ENCODE measurements around the gene PTPRJ. TPM values are rescaled to one million over a fixed set of nuclear protein-coding genes. Genes with fewer than 3 reads are reported as not detected.
A peak's percentile ranks its signal among the peaks of the same experiment; 100 is the strongest.

PTPRJ gene
- total and polyA plus RNA-seq, 2 experiments from 2014 or later = 9.3 to 16.4 TPM

- TF ChIP-seq CTCF (IDR thresholded peaks at IDR 0.05; ENCODE audit: poor library complexity) (no peak), EZH2 (IDR thresholded peaks at IDR 0.05; ENCODE audit: borderline replicate concordance) (no peak), EZH2phosphoT487 (IDR thresholded peaks at IDR 0.05; ENCODE audit: low read depth, severe bottlenecking, unreplicated experiment) (no peak)
- DNase-seq (ENCODE audit: low spot score) = no peak
- Histone ChIP-seq H3K9me2 (replicated peaks; ENCODE audit: insufficient read depth) (no peaks in the 10 kb centered on the region), H3K4me2 (no peak overlapping the region), H2AFZ (no peak overlapping the region), H3K4me1 (ENCODE audit: insufficient read depth) (peaks cover 35% of the 10 kb centered on the region), H3K27me3 (no peaks in the 10 kb centered on the region), H3K9me3 (ENCODE audit: low read depth) (no peaks in the 10 kb centered on the region), H3K36me3 (replicated peaks; ENCODE audit: insufficient read depth, low read depth) (no peaks in the 10 kb centered on the region), H4K20me1 (ENCODE audit: insufficient read depth, poor library complexity, severe bottlenecking) (no peaks in the 10 kb centered on the region), H3K79me2 (peaks cover 46% of the 10 kb centered on the region), H3K27ac (peak overlapping the region; percentile 10), H3K4me3 (no peak overlapping the region)
- 60% methylated on average over 6 of the region's 6 CpGs for WGBS (ENCODE audit: low lambda C conversion rate, missing lambda C conversion rate)
These were observed 107.8 kb downstream of the PTPRJ start for GRCh38 chr11:48087974-48088681.

GRCh38 chr11:48088682-48089050, 108.3 kb downstream of the PTPRJ start:
- Histone ChIP-seq H3K27ac (no peak overlapping the region), H3K4me2 (no peak overlapping the region), H2AFZ (no peak overlapping the region), H3K9me2 (replicated peaks; ENCODE audit: insufficient read depth) (no peaks in the 10 kb centered on the region), H3K27me3 (no peaks in the 10 kb centered on the region), H3K79me2 (peaks cover 40% of the 10 kb centered on the region), H3K36me3 (replicated peaks; ENCODE audit: insufficient read depth, low read depth) (no peaks in the 10 kb centered on the region), H3K4me1 (ENCODE audit: insufficient read depth) (peaks cover 38% of the 10 kb centered on the region), H4K20me1 (ENCODE audit: insufficient read depth, poor library complexity, severe bottlenecking) (no peaks in the 10 kb centered on the region), H3K4me3 (no peak overlapping the region), H3K9me3 (ENCODE audit: low read depth) (no peaks in the 10 kb centered on the region)
- 82% methylated on average over 6 of the region's 6 CpGs for WGBS (ENCODE audit: low lambda C conversion rate, missing lambda C conversion rate)
- no peak for DNase-seq (ENCODE audit: low spot score)
- TF ChIP-seq EZH2phosphoT487 (IDR thresholded peaks at IDR 0.05; ENCODE audit: low read depth, severe bottlenecking, unreplicated experiment) (no peak), EZH2 (IDR thresholded peaks at IDR 0.05; ENCODE audit: borderline replicate concordance) (no peak), CTCF (IDR thresholded peaks at IDR 0.05; ENCODE audit: poor library complexity) (no peak)

GRCh38 chr11:48090174-48090573, 109.8 kb downstream of the PTPRJ start:
- DNase-seq (ENCODE audit: low spot score) = no peak
- H3K4me2 ChIP-seq = no peak overlapping the region
- peaks cover 53% of the 10 kb centered on the region for H3K4me1 ChIP-seq (ENCODE audit: insufficient read depth)
- H2AFZ ChIP-seq = no peak overlapping the region
- H3K27me3 ChIP-seq = no peaks in the 10 kb centered on the region
- no peaks in the 10 kb centered on the region for H4K20me1 ChIP-seq (ENCODE audit: insufficient read depth, poor library complexity, severe bottlenecking)
- no peak overlapping the region for H3K4me3 ChIP-seq
- H3K9me3 ChIP-seq (ENCODE audit: low read depth) = no peaks in the 10 kb centered on the region
- H3K9me2 ChIP-seq (replicated peaks; ENCODE audit: insufficient read depth) = no peaks in the 10 kb centered on the region
- no peak for TF ChIP-seq EZH2 (IDR thresholded peaks at IDR 0.05; ENCODE audit: borderline replicate concordance)
- TF ChIP-seq CTCF (IDR thresholded peaks at IDR 0.05; ENCODE audit: poor library complexity) = no peak
- no peak for TF ChIP-seq EZH2phosphoT487 (IDR thresholded peaks at IDR 0.05; ENCODE audit: low read depth, severe bottlenecking, unreplicated experiment)
- WGBS (ENCODE audit: low lambda C conversion rate, missing lambda C conversion rate) = 89% methylated on average over 8 of the region's 8 CpGs
- no peak overlapping the region for H3K27ac ChIP-seq
- H3K36me3 ChIP-seq (replicated peaks; ENCODE audit: insufficient read depth, low read depth) = no peaks in the 10 kb centered on the region
- H3K79me2 ChIP-seq = peaks cover 37% of the 10 kb centered on the region

Measured in hepatocyte (in vitro differentiated cells).